GM06990 (cell line): ENCODE results near the gene LKAAEAR1.

ENCODE experiments used
- DNase-seq: peaks from one replicate; pipeline ENCODE4 v3.0.0-alpha.2; 2011; ENCODE audit not compliant: insufficient read length; ENCODE audit errors: extremely low read depth
- H3K27me3 ChIP-seq: replicated peaks from 2 replicates; pipeline ENCODE4 v1.6.0; 2011; ENCODE audit warnings: low read length; ENCODE audit not compliant: control insufficient read depth, insufficient read depth
- H3K36me3 ChIP-seq: 2 replicates; pipeline ENCODE4 v1.5.1; 2011; ENCODE audit warnings: low read length; ENCODE audit not compliant: control insufficient read depth, insufficient read depth
- H3K4me3 ChIP-seq: replicated peaks from 2 replicates; pipeline ENCODE4 v1.5.1; 2011; ENCODE audit warnings: low read depth, mild to moderate bottlenecking, control low read depth, low read length
- CTCF ChIP-seq: IDR thresholded peaks from 2 replicates; pipeline ENCODE4 v1.5.1; 2011; ENCODE audit warnings: low read length, control low read depth, mild to moderate bottlenecking, inconsistent platforms; ENCODE audit not compliant: insufficient read depth, poor library complexity, severe bottlenecking

Gene LKAAEAR1

GRCh38 chr20:64084685-64085152 lies 521 bp upstream of the LKAAEAR1 start:
- no peak for DNase-seq
- no peak for TF ChIP-seq CTCF
- H3K27me3 ChIP-seq: peaks cover 5% of the 10 kb centered on the region
- H3K4me3 ChIP-seq: no peak overlapping the region
- H3K36me3 ChIP-seq: no peaks in the 10 kb centered on the region

- peak overlapping the region; percentile 37 for H3K4me3 ChIP-seq
- no peaks in the 10 kb centered on the region for H3K36me3 ChIP-seq
- H3K27me3 ChIP-seq: peaks cover 4% of the 10 kb centered on the region
- TF ChIP-seq CTCF: peak; percentile 67
- DNase-seq: peak; percentile 73
These were observed 807 bp downstream of the LKAAEAR1 start for GRCh38 chr20:64083378-64083803.

- Histone ChIP-seq H3K27me3 (peaks cover 4% of the 10 kb centered on the region), H3K36me3 (no peaks in the 10 kb centered on the region), H3K4me3 (peak overlapping the region; percentile 28)
- no peak for TF ChIP-seq CTCF
- DNase-seq: no peak
These were observed 1.3 kb downstream of the LKAAEAR1 start for GRCh38 chr20:64082820-64083377.

GRCh38 chr20:64082126-64082731 lies 2.0 kb downstream of the LKAAEAR1 start:
- H3K4me3 ChIP-seq: no peak overlapping the region
- TF ChIP-seq CTCF: no peak
- H3K36me3 ChIP-seq: no peaks in the 10 kb centered on the region
- no peak for DNase-seq
- H3K27me3 ChIP-seq: peaks cover 4% of the 10 kb centered on the region

GRCh38 chr20:64081624-64081964 lies 2.6 kb downstream of the LKAAEAR1 start:
- DNase-seq: no peak
- TF ChIP-seq CTCF: no peak
- peaks cover 4% of the 10 kb centered on the region for H3K27me3 ChIP-seq
- H3K4me3 ChIP-seq: no peak overlapping the region
- H3K36me3 ChIP-seq: no peaks in the 10 kb centered on the region
